ENCODE results near the gene MAPK8IP1. TPM values are rescaled to one million over a fixed set of nuclear protein-coding genes. Genes with fewer than 3 reads are reported as not detected.

MAPK8IP1 gene
- total and polyA plus RNA-seq, 2 experiments from 2014 or later, result 5.9 to 39.4 TPM

- ATAC-seq, result no peak
- H3K36me3 ChIP-seq (ENCODE audit: insufficient read depth), result no peaks in the 10 kb centered on the region
- peaks cover 15% of the 10 kb centered on the region for H4K20me1 ChIP-seq (replicated peaks; ENCODE audit: insufficient read depth)
- Mint-ChIP-seq H3K27ac (no peak overlapping the region), H3K36me3 (ENCODE audit: low read depth) (no peaks in the 10 kb centered on the region; the same call in 2 of the 3 replicates), H3K27me3 (ENCODE audit: insufficient read depth, low read depth, poor library complexity) (peaks cover 12% of the 10 kb centered on the region), H3K4me1 (peaks cover 32% of the 10 kb centered on the region), H3K9me3 (no peaks in the 10 kb centered on the region), H3K4me3 (no peak overlapping the region)
- no peak overlapping the region for H3K27ac ChIP-seq (ENCODE audit: low read depth)
- TF ChIP-seq, protein P1, sequence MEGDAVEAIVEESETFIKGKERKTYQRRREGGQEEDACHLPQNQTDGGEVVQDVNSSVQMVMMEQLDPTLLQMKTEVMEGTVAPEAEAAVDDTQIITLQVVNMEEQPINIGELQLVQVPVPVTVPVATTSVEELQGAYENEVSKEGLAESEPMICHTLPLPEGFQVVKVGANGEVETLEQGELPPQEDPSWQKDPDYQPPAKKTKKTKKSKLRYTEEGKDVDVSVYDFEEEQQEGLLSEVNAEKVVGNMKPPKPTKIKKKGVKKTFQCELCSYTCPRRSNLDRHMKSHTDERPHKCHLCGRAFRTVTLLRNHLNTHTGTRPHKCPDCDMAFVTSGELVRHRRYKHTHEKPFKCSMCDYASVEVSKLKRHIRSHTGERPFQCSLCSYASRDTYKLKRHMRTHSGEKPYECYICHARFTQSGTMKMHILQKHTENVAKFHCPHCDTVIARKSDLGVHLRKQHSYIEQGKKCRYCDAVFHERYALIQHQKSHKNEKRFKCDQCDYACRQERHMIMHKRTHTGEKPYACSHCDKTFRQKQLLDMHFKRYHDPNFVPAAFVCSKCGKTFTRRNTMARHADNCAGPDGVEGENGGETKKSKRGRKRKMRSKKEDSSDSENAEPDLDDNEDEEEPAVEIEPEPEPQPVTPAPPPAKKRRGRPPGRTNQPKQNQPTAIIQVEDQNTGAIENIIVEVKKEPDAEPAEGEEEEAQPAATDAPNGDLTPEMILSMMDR (conservative IDR thresholded peaks at IDR 0.05; ENCODE audit: low read depth in 2 of 2), result no peak
- TF ChIP-seq NANOG (IDR thresholded peaks at IDR 0.05; ENCODE audit: borderline replicate concordance), result no peak
- no peak for TF ChIP-seq STAT1 (IDR thresholded peaks at IDR 0.05; ENCODE audit: unreplicated experiment)
- no peak for TF ChIP-seq ZNF462 (CRISPR knock-in tag; IDR thresholded peaks at IDR 0.05)
- TF ChIP-seq JUNB (IDR thresholded peaks at IDR 0.05; ENCODE audit: unreplicated experiment), result no peak
- TF ChIP-seq EZH2 (IDR thresholded peaks at IDR 0.05; ENCODE audit: low read depth, unreplicated experiment), result no peak
- no peak for TF ChIP-seq POLR2AphosphoS5 (IDR thresholded peaks at IDR 0.05; ENCODE audit: low read depth)
- no peak for TF ChIP-seq ZNF331 (CRISPR knock-in tag; IDR thresholded peaks at IDR 0.05; ENCODE audit: low read depth)
- no peak for TF ChIP-seq ZNF114 (CRISPR knock-in tag; IDR thresholded peaks at IDR 0.05)
- no peak for TF ChIP-seq CREB1 (CRISPR knock-in tag; IDR thresholded peaks at IDR 0.05; ENCODE audit: low read depth)
- no peak for TF ChIP-seq REST (IDR thresholded peaks at IDR 0.05; ENCODE audit: unreplicated experiment)
- TF ChIP-seq EZH2phosphoT487 (IDR thresholded peaks at IDR 0.05; ENCODE audit: unreplicated experiment), result no peak
- TF ChIP-seq ETS1 (IDR thresholded peaks at IDR 0.05), result no peak
- peaks cover 9% of the 10 kb centered on the region; the same call in 1 of the 2 replicates for H3K79me2 ChIP-seq (replicated peaks; ENCODE audit: insufficient read depth)
- no peaks in the 10 kb centered on the region for H3F3A ChIP-seq (replicated peaks; ENCODE audit: low read depth)
- peaks cover 18% of the 10 kb centered on the region for H3K4me1 ChIP-seq (ENCODE audit: insufficient read depth)
- no peaks in the 10 kb centered on the region for H3K27me3 ChIP-seq (ENCODE audit: insufficient read depth)
- no peak overlapping the region for H2AFZ ChIP-seq
- H3K9me2 ChIP-seq (ENCODE audit: insufficient read depth), result no peaks in the 10 kb centered on the region
- H3K4me3 ChIP-seq, result no peak overlapping the region
- H3K4me2 ChIP-seq, result no peak overlapping the region
- no peak for DNase-seq (ENCODE audit: low spot score)
Observed at GRCh38 chr11:45889966-45890365, 4.5 kb downstream of the MAPK8IP1 start.
